ENCODE data around the gene HMX1.

DNA sequence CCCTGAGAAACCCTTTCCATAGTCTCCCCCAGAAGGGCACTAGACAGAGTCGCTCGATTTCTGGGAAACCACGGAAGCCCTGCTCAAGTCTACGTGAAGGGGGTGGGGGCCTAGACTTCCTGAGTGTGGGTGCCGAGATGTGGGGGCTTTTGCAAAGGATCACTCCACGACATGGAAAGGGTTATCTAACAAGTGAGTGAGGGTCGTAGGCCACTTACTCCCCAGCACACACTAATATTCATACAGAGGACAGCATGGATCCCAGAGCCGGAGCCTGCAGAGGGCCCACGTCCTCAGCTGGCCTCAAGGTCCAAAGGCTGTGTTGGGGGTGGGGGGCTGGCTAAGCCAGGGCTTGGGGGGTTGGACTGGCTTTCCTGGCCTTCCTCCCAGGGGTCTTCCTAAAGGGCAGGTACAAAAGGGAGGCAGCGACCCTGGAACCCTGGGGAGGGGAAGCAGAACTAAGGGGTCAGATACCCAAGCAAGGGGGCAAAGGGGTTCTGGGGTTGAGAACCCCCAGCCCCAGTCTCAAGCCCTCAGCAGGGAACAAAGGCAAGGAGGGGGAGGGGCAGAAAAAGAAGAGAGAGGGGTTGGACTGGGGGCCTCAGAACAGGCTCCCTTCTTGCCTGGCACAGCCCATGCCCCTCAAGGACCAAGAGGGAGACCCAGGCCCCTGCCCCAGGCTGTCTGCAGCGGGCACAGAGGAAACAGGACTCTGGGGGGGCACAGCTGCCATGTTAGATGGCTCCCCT, 1.6 kb downstream of the HMX1 start:
- TF ChIP-seq EZH2phosphoT487 (IDR thresholded peaks at IDR 0.05; ENCODE audit: insufficient read depth, low read depth) (no peak), EZH2 (IDR thresholded peaks at IDR 0.05; ENCODE audit: insufficient read depth, poor library complexity, severe bottlenecking) (no peak)
